HG03159 (cell line): Measurements from ENCODE around the gene RPAP3.

ENCODE experiments used
- ATAC-seq: cut with Tn5 transposase; IDR thresholded peaks from one replicate; pipeline ENCODE4 v1.9.1; 2021; ENCODE audit warnings: mild to moderate bottlenecking, moderate library complexity; ENCODE audit not compliant: unreplicated experiment

Gene RPAP3

GRCh38 chr12:47743311-47743860 is 37.6 kb upstream of the RPAP3 start:
- no peak for ATAC-seq

- ATAC-seq: no peak
Observed at GRCh38 chr12:47742253-47742825, 36.5 kb upstream of the RPAP3 start.

- ATAC-seq: no peak
Observed at GRCh38 chr12:47741340-47741703, 35.5 kb upstream of the RPAP3 start.

GRCh38 chr12:47740606-47741339 is 34.9 kb upstream of the RPAP3 start:
- peak; percentile 45 for ATAC-seq

GRCh38 chr12:47739979-47740378 is 34.1 kb upstream of the RPAP3 start:
- peak; percentile 43 for ATAC-seq

- no peak for ATAC-seq
Observed at GRCh38 chr12:47739297-47739696, 33.5 kb upstream of the RPAP3 start.

- no peak for ATAC-seq
Observed at GRCh38 chr12:47737936-47738594, 32.2 kb upstream of the RPAP3 start.

- no peak for ATAC-seq
Observed at GRCh38 chr12:47736877-47737676, 31.2 kb upstream of the RPAP3 start.

GRCh38 chr12:47736216-47736615 is 30.4 kb upstream of the RPAP3 start:
- ATAC-seq: no peak

- no peak for ATAC-seq
Observed at GRCh38 chr12:47735649-47736048, 29.8 kb upstream of the RPAP3 start.

GRCh38 chr12:47734725-47735480 is 29.1 kb upstream of the RPAP3 start:
- ATAC-seq: no peak

GRCh38 chr12:47733142-47733541 is 27.3 kb upstream of the RPAP3 start:
- ATAC-seq: no peak

- ATAC-seq: no peak
Observed at GRCh38 chr12:47732504-47732903, 26.7 kb upstream of the RPAP3 start.

- no peak for ATAC-seq
Observed at GRCh38 chr12:47731723-47732122, 25.9 kb upstream of the RPAP3 start.

GRCh38 chr12:47730341-47730744 is 24.5 kb upstream of the RPAP3 start:
- no peak for ATAC-seq

GRCh38 chr12:47729233-47729632 is 23.4 kb upstream of the RPAP3 start:
- no peak for ATAC-seq

- ATAC-seq: peak; percentile 74
Observed at GRCh38 chr12:47725893-47726292, 20.1 kb upstream of the RPAP3 start.

GRCh38 chr12:47725091-47725772 is 19.4 kb upstream of the RPAP3 start, which contains the start of gene ENDOU:
Gene ENDOU (minus strand): TSS chr12:47725490. CDS start chr12:47725413, 77 bp downstream.
- no peak for ATAC-seq

GRCh38 chr12:47722941-47723631 is 17.3 kb upstream of the RPAP3 start:
- no peak for ATAC-seq
